GM18508 (cell line): Measurements from ENCODE around the gene PRKG1.
"Not testable (repeated sequence)": the region's sequence is repeated elsewhere in the genome, so short reads cannot be mapped to it uniquely, and the experiment has no call there.

ENCODE experiments used
- ATAC-seq: cut with Tn5 transposase; IDR thresholded peaks from one replicate; pipeline ENCODE4 v1.9.1; 2021; ENCODE audit warnings: moderate number of reproducible peaks; ENCODE audit not compliant: insufficient read depth, unreplicated experiment

The PRKG1 gene

DNA sequence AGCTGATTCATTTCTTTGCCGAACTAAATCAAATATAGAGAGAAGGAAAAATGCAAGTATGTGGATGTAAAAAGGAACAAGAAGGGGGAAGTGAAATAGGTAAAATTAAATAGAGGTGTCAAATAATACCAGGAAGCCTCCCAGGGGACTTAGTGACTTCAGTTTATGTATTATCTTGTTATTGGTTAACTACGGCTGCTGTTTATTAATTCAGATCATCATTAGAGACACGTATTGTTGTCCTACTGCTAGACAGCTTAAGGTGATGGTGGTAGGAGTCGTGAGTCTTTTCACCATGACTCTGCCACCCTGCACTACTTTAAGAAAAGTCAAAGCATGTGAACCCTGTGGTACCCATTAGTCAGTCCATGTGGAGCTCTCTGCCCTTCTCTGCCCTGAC lies 289.1 kb downstream of the PRKG1 start:
- no peak for ATAC-seq

DNA sequence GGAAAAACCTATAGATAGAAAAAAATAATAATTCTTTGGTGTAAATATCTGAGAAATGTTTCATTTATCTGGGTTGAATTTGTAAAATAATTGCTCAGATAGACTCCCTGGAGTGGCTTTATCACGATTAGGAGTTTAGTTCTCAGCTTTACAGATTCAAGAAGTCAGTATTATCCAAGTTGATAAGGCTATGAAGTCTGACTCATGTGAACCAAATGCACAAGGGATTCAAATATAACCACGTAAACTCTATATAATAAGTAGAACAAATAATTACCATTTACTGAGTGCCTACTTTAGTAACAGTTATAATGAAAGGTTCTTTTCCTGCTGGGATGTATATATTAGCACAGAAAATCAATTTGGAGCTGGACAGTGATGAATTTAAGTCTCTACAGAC lies 290.4 kb downstream of the PRKG1 start:
- no peak for ATAC-seq

DNA sequence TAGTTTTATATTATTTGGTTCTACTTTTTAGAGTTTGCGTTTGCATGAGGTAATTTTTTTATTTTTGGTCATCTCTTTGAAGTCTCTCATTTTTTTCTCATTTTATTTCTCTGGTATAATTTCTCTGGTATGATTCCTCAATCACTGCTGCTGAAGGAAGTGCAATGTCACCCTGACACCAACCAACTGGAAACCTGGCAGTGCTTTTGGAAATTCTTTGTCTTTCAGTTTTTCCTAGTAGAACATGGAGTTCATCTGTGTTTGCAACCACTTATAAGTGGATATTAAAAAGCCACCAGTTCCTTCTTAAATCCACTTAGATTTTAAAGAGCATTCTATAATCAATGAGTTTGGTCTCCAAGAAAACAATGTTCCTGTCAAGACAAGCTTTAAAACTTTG lies 291.8 kb downstream of the PRKG1 start:
- no peak for ATAC-seq

DNA sequence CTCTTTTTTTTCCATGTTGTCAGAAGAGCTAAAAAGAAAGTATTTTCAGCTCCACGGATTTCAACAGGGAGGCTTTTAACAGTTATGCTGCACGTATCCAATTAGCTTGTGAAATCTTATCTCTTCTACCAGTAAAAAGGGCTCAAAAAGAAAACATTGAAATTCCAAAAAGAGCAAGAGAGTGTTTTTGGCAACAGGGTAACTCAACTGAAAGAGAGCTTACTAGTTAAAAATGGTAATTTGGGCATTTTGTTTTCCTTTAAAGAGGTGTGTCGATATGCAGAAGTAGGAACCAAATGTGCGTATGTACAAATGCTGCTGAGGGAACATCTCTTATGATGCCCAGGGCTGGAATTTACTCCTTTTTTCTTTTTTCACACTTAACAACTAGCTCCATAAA lies 292.8 kb downstream of the PRKG1 start:
- ATAC-seq, result no peak

DNA sequence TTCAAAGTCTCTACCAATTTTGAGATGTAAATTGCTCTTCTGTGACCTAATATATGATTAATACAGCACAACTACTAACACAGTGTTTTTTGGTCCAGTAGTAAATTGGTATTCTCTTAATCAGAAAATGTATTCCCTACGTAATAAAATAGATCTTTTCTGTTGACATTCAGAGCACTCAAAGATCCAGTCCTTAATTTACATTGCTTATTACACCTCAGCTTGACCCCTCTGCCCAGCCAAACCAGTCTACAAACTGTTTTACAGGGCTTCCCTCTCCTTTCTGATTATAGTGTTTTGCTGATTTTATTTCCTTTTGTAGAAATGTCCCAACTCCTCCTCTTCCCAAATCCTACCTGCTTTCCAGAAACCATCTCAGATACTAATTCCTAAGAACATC lies 293.4 kb downstream of the PRKG1 start:
- ATAC-seq, result no peak

DNA sequence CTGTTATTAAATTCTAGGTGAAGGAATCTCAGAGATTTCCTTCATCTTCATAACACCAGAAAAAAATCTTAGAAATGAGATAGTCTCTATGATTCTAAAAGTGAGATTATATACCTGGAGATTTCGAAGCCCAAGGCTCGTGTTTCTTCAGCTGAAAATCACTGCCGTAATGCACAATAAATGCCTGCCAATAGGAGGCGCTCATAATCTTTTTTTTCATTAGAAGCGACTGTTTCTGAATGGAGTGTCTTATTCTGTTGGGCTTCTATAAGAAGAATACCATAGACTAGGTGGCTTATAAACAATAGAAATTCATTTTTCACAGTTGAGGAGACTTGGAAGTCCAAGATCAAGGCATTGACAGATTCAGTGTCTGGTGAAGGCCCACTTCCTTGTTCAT lies 294.7 kb downstream of the PRKG1 start:
- no peak for ATAC-seq

GRCh38 chr10:51369903-51370302 lies 295.6 kb downstream of the PRKG1 start:
- no peak for ATAC-seq

DNA sequence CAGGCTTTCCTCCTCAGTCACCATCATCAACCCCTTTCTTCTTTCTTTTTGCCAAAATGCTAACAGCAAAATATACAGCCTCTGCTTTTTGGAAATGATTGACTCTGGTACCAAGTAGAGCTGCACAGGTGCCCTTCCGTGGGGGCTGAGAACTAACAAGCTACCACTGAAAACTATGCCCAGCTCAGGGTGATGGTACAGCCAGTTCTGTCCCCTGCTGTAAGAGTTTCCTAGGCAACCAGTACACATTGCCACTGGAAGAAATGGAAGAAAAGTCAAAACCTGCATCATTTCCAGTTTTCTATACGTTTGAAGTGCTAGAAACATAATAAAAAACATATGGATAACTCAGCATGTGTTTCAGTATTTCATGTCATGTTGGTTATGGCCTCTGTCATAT lies 297.5 kb downstream of the PRKG1 start:
- ATAC-seq, result no peak

- no peak for ATAC-seq
These were observed 301.5 kb downstream of the PRKG1 start for GRCh38 chr10:51375790-51376189.

GRCh38 chr10:51377070-51377931 lies 303.0 kb downstream of the PRKG1 start:
- no peak for ATAC-seq

DNA sequence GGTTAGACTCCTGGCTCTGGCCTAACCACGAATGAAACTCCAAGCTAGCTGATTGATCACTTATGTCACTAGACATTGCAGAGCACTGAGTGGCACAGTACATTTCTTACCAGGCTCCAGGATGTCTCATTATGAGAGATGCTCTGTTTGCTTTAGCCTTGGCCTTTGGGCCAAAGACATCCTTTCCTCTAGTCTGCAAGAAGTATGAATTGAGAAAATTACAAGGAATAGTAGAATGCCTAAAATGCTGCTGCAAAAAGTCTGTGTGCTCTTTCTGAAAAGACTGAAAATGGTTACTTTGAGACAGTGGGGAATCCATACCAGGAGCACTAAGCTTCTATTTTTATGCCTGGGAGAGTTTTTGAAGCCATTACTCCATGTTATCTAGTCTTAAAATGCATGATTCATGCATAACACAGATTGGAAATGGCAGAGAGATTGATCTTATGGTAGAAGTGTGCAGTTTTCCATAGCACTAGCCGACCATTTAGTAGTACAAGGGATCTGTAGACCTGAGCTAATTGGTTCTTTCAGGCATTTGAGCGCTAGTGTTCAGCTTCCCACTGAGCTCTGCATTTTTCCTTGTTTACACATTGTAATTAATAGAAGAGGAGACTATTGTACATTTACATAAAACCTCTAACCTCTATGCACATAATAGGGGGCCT lies 303.8 kb downstream of the PRKG1 start:
- ATAC-seq, result no peak

GRCh38 chr10:51382181-51382580 lies 307.9 kb downstream of the PRKG1 start:
- no peak for ATAC-seq

DNA sequence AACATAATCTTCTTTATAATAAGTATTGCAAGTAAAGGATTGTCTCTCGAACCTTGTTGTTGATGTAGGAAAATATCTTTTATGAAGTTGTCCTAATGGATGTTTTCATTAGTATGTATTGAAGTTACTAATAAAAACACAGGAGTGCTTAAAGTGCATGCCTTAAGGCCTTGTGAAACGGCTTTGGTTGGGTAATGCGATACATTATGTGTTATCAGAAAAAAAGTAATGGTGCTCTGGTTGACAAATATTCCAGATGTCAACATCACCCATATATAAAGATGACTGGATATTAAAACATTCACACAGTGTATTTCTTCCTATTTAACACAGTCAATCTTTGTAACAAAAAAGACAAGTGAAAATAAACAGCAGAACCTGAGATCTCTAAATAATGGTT lies 310.7 kb downstream of the PRKG1 start:
- no peak for ATAC-seq

GRCh38 chr10:51386248-51386885 lies 312.1 kb downstream of the PRKG1 start:
- no peak for ATAC-seq

- peak; percentile 72 for ATAC-seq
These were observed 315.4 kb downstream of the PRKG1 start for GRCh38 chr10:51389415-51390321.

- not testable (repeated sequence) for ATAC-seq
These were observed 318.7 kb downstream of the PRKG1 start for GRCh38 chr10:51393006-51393405.

GRCh38 chr10:51394039-51394438 lies 319.8 kb downstream of the PRKG1 start:
- no peak for ATAC-seq

- no peak for ATAC-seq
These were observed 323.0 kb downstream of the PRKG1 start for GRCh38 chr10:51397244-51397643.

GRCh38 chr10:51397695-51398094 lies 323.4 kb downstream of the PRKG1 start:
- ATAC-seq, result no peak

GRCh38 chr10:51399840-51400239 lies 325.6 kb downstream of the PRKG1 start:
- ATAC-seq, result no peak
